Pancreas (tissue), 10 donors: ENCODE data around the gene PLA2G4D. TPM values are rescaled to one million over a fixed set of nuclear protein-coding genes. Genes with fewer than 3 reads are reported as not detected.

Experiments
- ATAC-seq, 4 donors: fragments of 200-7000 bp; cut with Tn5 transposase; one replicate each; pipeline versions ENCODE4 v1.8.0 to v1.9.1; 2020; ENCODE audit warnings: mild to moderate bottlenecking in 4 of 4, moderate library complexity in 4 of 4
- DNase-seq, 6 donors: peaks; one replicate each; pipeline ENCODE4 v3.0.0-alpha.2; 2020
- FAIRE-seq: peaks from 2 replicates; lab custom pipeline; 2012; peaks lifted over from hg19 to GRCh38; lab: Jason Lieb, UNC
- H3K27ac ChIP-seq, 4 donors: fragments of 200-600 bp; sonication (generic); 1 replicate in 3 of 4; 2 replicates in 1 of 4; pipeline versions ENCODE4 v1.5.0 to v1.8.0; 2020
- H3K27me3 ChIP-seq, 4 donors: fragments of 200-600 bp; one replicate each; pipeline ENCODE4 v1.8.0; 2021
- H3K36me3 ChIP-seq, 3 donors: fragments of 200-600 bp; sonication (generic) in 1 of 3; one replicate each; pipeline versions ENCODE4 v1.5.0 to v1.8.0; 2020 to 2021
- H3K4me1 ChIP-seq, 3 donors: fragments of 200-600 bp; one replicate each; pipeline ENCODE4 v1.8.0; 2021
- H3K4me3 ChIP-seq, 4 donors: fragments of 200-600 bp; sonication (generic) in 2 of 4; one replicate each; pipeline versions ENCODE4 v1.5.0 to v1.8.0; 2020 to 2021
- H3K9me3 ChIP-seq, 4 donors: fragments of 200-600 bp; one replicate each; pipeline ENCODE4 v1.8.0; 2021
- CTCF ChIP-seq, 4 donors: fragments of 200-600 bp; sonication (generic) in 3 of 4; IDR thresholded peaks; one replicate each; pipeline versions ENCODE4 v1.5.0 to v1.8.0; 2021; ENCODE audit warnings: antibody characterized with exemption in 4 of 4
- WGBS, 2 donors: extraction: QIAGEN DNeasy Blood & Tissue Kit; methylation state at CpG; one replicate each; pipeline ENCODE4 v1.1.7; 2013; 5-methylcytosine and 5-hydroxymethylcytosine counted together
- intact Hi-C, 3 donors: fragments of 100-400 bp; cut with DNase I; formaldehyde crosslinking; loops; one replicate each; pipeline versions ENCODE4 v1.11.1 to v1.14.2; 2022
- polyA plus RNA-seq, 2 donors: library from polyadenylated mRNA; stranded (reverse); fragments of 200-250 nt; gene quantifications; one replicate each; pipeline ENCODE4 v1.2.3, GENCODE V29; 2013
- total RNA-seq, 6 donors: library from RNA; stranded (reverse); fragmentation: NEBNext Ultra II Directional in 4 of 6; extraction: Animal tissue kit (Norgen Biotek cat#: 25700) in 4 of 6; gene quantifications; one replicate each; pipeline versions ENCODE4 v1.2.1 to v1.2.4, GENCODE V29; 2021 to 2023
- donor health status: healthy with polysubstance abuse.
- donor health status: DM: no; HTN: no; CAD: no; lungs with moderate emphysema.
- donor health status: DM: no; HTN: no; CAD: no.
- donor health status: control.
- donor health status: control.
- donor health status: Bipolar disorder and iron deficiency.
- donor health status: DM: yes; HTN: yes; CAD: no.
- donor health status: DM: no; HTN: no; CAD: no.
- donor health status: DM: no; HTN: no; CAD: no.
- donor health status: DM: yes; HTN: yes; CAD: no.

PLA2G4D gene
- total and polyA plus RNA-seq, 8 donors, result 0.04 to 0.31 (median 0.07) TPM; not detected in 4

GRCh38 chr15:42034628-42035434 is 59.5 kb downstream of the PLA2G4D start:
- ATAC-seq, result no peak
- Histone ChIP-seq H3K27me3 (no peaks in the 10 kb centered on the region), H3K9me3 (no peaks in the 10 kb centered on the region), H3K36me3 (no peaks in the 10 kb centered on the region), H3K4me3 (no peak overlapping the region), H3K27ac (no peak overlapping the region), H3K4me1 (peaks cover 0 to 8% (median 0%) of the 10 kb centered on the region in 3 donors)
- DNase-seq, result no peak
- no peak for FAIRE-seq
- TF ChIP-seq CTCF (IDR thresholded peaks at IDR 0.05), result no peak
- intact Hi-C loops, result no loop called here
- WGBS, 2 donors, result 79 to 81% methylated on average over 8 of the region's 8 CpGs

DNA sequence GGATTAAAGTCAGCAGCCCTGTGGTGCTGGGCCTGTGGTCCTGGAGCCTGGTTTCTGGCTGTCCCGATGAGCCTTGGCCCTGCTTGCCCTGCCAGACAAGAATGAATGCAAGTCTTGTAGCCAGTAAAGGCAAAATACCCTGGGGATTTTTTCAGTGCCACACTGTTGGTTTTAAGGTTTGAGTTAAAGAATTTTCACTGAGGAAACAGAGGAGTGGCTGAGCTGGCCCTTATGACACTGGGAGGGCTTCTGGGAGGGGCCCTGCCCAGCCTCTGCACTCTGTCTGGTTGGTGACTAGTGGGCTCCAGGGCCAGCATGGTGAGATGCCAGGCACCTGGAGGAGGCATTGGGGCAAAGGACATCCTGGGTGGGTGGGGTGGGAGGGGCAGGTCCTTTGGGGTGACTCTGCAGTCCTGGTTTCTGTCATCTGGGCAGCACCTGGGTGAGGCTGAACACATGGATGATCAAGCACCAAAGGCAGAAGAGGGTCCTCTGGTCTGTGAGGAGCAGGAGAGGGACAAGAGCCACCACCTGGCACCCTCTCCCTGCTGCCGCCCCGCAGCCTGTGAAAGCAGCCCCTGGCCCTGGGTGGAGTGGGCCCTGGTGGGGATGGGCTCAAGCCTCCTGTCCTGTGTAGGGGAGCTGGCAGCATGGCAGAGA is 61.0 kb downstream of the PLA2G4D start:
- ATAC-seq, result no peak
- no peaks in the 10 kb centered on the region for H3K36me3 ChIP-seq
- H3K27ac ChIP-seq, result no peak overlapping the region
- H3K27me3 ChIP-seq, result no peaks in the 10 kb centered on the region
- 91 to 100% methylated on average over 3 of the region's 3 CpGs for WGBS, 2 donors
- intact Hi-C loops, result no loop called here
- FAIRE-seq, result no peak
- no peak overlapping the region for H3K4me3 ChIP-seq
- H3K4me1 ChIP-seq, result peaks cover 0 to 8% (median 0%) of the 10 kb centered on the region in 3 donors
- H3K9me3 ChIP-seq, result no peaks in the 10 kb centered on the region
- no peak for TF ChIP-seq CTCF (IDR thresholded peaks at IDR 0.05)
- DNase-seq, result no peak

GRCh38 chr15:42032376-42033213 is 61.8 kb downstream of the PLA2G4D start:
- peaks cover 0 to 4% (median 0%) of the 10 kb centered on the region in 3 donors for H3K4me1 ChIP-seq
- intact Hi-C loops, result no loop called here
- no peak overlapping the region for H3K27ac ChIP-seq
- DNase-seq, result no peak
- H3K27me3 ChIP-seq, result no peaks in the 10 kb centered on the region
- H3K36me3 ChIP-seq, result no peaks in the 10 kb centered on the region
- no peaks in the 10 kb centered on the region for H3K9me3 ChIP-seq
- no peak for FAIRE-seq
- 89 to 91% methylated on average over 9 of the region's 9 CpGs for whole genome bisulfite sequencing, 2 donors
- H3K4me3 ChIP-seq, result no peak overlapping the region
- TF ChIP-seq CTCF (IDR thresholded peaks at IDR 0.05), result no peak
- no peak for ATAC-seq

GRCh38 chr15:42031198-42031915 is 63.0 kb downstream of the PLA2G4D start:
- H3K4me1 ChIP-seq, result peaks cover 0 to 4% (median 0%) of the 10 kb centered on the region in 3 donors
- DNase-seq (no peak), FAIRE-seq (no peak), ATAC-seq (no peak)
- H3K9me3 ChIP-seq, result no peaks in the 10 kb centered on the region
- H3K36me3 ChIP-seq, result no peaks in the 10 kb centered on the region
- H3K4me3 ChIP-seq, result no peak overlapping the region
- no peaks in the 10 kb centered on the region for H3K27me3 ChIP-seq
- TF ChIP-seq CTCF (IDR thresholded peaks at IDR 0.05), result no peak
- intact Hi-C loops, result no loop called here
- 64 to 65% methylated on average over 6 of the region's 6 CpGs for WGBS, 2 donors
- no peak overlapping the region for H3K27ac ChIP-seq
